B cell (primary cell): Measurements from ENCODE around the gene NMB. TPM values are rescaled to one million over a fixed set of nuclear protein-coding genes. Genes with fewer than 3 reads are reported as not detected.

Experiments used
- ATAC-seq: fragments of 200-7000 bp; cut with Tn5 transposase; one replicate; pipeline ENCODE4 v1.10.0; 2021; ENCODE audit warnings: low read depth, mild to moderate bottlenecking, moderate number of reproducible peaks, moderate library complexity
- CTCF ChIA-PET: fragments of 350-600 bp; sonication (Branson Sonifier 250); formaldehyde crosslinking; loops from one replicate; lab custom pipeline; 2021; ENCODE audit warnings: antibody characterized with exemption, inconsistent platforms; lab: Charles Lee
- POLR2A ChIA-PET: fragments of 350-600 bp; sonication (Branson Sonifier 250); formaldehyde crosslinking; loops from one replicate; lab custom pipeline; 2021; ENCODE audit warnings: antibody characterized with exemption; lab: Charles Lee
- DNase-seq: peaks from one replicate; pipeline ENCODE4 v3.0.0; 2013
- H2AFZ ChIP-seq: 2 replicates; pipeline ENCODE4 v1.6.1; 2012; ENCODE audit warnings: mild to moderate bottlenecking, low read depth, low read length; ENCODE audit not compliant: insufficient read depth, poor library complexity, severe bottlenecking
- H3K27ac ChIP-seq, 2 donors: 1 replicate in 1 of 2; 2 replicates in 1 of 2; pipeline ENCODE4 v1.5.1; 2012 to 2013; ENCODE audit warnings: low read length in 2 of 2, mild to moderate bottlenecking in 2 of 2, moderate library complexity in 1 of 2
- H3K27me3 ChIP-seq, 4 experiments: fragments of 200-600 bp in 1 of 4; sonication (generic) in 1 of 4; replicated peaks in 1 of 4; 1 replicate in 2 of 4; 2 replicates in 2 of 4; pipeline versions ENCODE4 v1.6.1 to v1.7.0; 2013 to 2016; ENCODE audit warnings: low read length in 3 of 4, mild to moderate bottlenecking in 2 of 4, mixed read lengths in 1 of 4, moderate library complexity in 1 of 4; ENCODE audit not compliant: insufficient read depth in 4 of 4, control insufficient read depth in 3 of 4; ENCODE audit errors: control extremely low read depth in 1 of 4
- H3K36me3 ChIP-seq, 2 experiments: replicated peaks in 1 of 2; 1 replicate in 1 of 2; 2 replicates in 1 of 2; pipeline versions ENCODE4 v1.6.1 to v1.7.1; 2013; ENCODE audit warnings: low read length in 1 of 2; ENCODE audit not compliant: insufficient read depth in 2 of 2, control insufficient read depth in 1 of 2; ENCODE audit errors: control extremely low read depth in 1 of 2, extremely low read depth in 1 of 2
- H3K4me1 ChIP-seq, 2 donors: fragments of 200-600 bp in 1 of 2; sonication (generic) in 1 of 2; 1 replicate in 1 of 2; 2 replicates in 1 of 2; pipeline versions ENCODE4 v1.5.1 to v1.6.1; 2013 to 2017; ENCODE audit warnings: low read length in 2 of 2; ENCODE audit not compliant: control insufficient read depth in 2 of 2, insufficient read depth in 2 of 2
- H3K4me2 ChIP-seq: replicated peaks from 2 replicates; pipeline ENCODE3; 2012; ENCODE audit warnings: mild to moderate bottlenecking, low read depth, low read length; ENCODE audit not compliant: poor library complexity, severe bottlenecking
- H3K4me3 ChIP-seq, 5 experiments: fragments of 200-600 bp in 1 of 5; sonication (generic) in 1 of 5; 1 replicate in 3 of 5; 2 replicates in 2 of 5; pipeline versions ENCODE4 v1.5.1 to v1.7.0; 2011 to 2016; ENCODE audit warnings: low read length in 4 of 5, mild to moderate bottlenecking in 4 of 5, low read depth in 2 of 5, control low read depth in 1 of 5, moderate library complexity in 1 of 5; ENCODE audit not compliant: insufficient read depth in 1 of 5; ENCODE audit errors: control extremely low read depth in 1 of 5, extremely low read depth in 1 of 5
- H3K79me2 ChIP-seq: fragments of 200-600 bp; sonication (generic); one replicate; pipeline ENCODE4 v1.6.0; 2016; ENCODE audit warnings: low read length; ENCODE audit not compliant: control insufficient read depth, insufficient read depth
- H3K9ac ChIP-seq: fragments of 200-600 bp; sonication (generic); 2 replicates; pipeline ENCODE4 v1.6.1; 2017; ENCODE audit warnings: mild to moderate bottlenecking, low read length, moderate library complexity
- H3K9me3 ChIP-seq, 3 donors: one replicate each; pipeline versions ENCODE4 v1.6.1 to v1.7.1; 2013; ENCODE audit warnings: low read length in 2 of 3; ENCODE audit not compliant: control insufficient read depth in 2 of 3, insufficient read depth in 1 of 3; ENCODE audit errors: control extremely low read depth in 1 of 3
- H4K20me1 ChIP-seq: 2 replicates; pipeline ENCODE4 v1.6.0; 2012; ENCODE audit warnings: mild to moderate bottlenecking, low read length; ENCODE audit not compliant: insufficient read depth, control insufficient read depth, poor library complexity, severe bottlenecking
- H3K27ac Mint-ChIP-seq: one replicate; pipeline ENCODE4 v1.8.0; 2021; ENCODE audit warnings: mixed read lengths
- H3K27me3 Mint-ChIP-seq: one replicate; pipeline ENCODE4 v1.8.0; 2021; ENCODE audit warnings: mixed read lengths
- H3K4me1 Mint-ChIP-seq: one replicate; pipeline ENCODE4 v1.8.0; 2021; ENCODE audit warnings: mixed read lengths
- H3K4me3 Mint-ChIP-seq: one replicate; pipeline ENCODE4 v1.8.0; 2021; ENCODE audit warnings: mixed read lengths
- H3K9me3 Mint-ChIP-seq: one replicate; pipeline ENCODE4 v1.8.0; 2022; ENCODE audit warnings: mixed read lengths; ENCODE audit not compliant: insufficient read depth
- CTCF ChIP-seq: fragments of 200-600 bp; IDR thresholded peaks from one replicate; pipeline ENCODE4 v1.8.0; 2022; ENCODE audit warnings: antibody characterized with exemption, mild to moderate bottlenecking
- EZH2 ChIP-seq: IDR thresholded peaks from 2 replicates; pipeline ENCODE4 v1.6.1; 2012; ENCODE audit warnings: borderline replicate concordance, low read depth, mild to moderate bottlenecking, moderate library complexity, low read length; ENCODE audit not compliant: insufficient read depth, poor library complexity, severe bottlenecking
- WGBS: methylation state at CpG from one replicate; pipeline ENCODE4 v1.1.5; 2013; ENCODE audit warnings: missing lambda C conversion rate; ENCODE audit not compliant: insufficient coverage; 5-methylcytosine and 5-hydroxymethylcytosine counted together
- intact Hi-C: fragments of 100-400 bp; cut with micrococcal nuclease; formaldehyde crosslinking; loops from one replicate; pipeline ENCODE4 v1.10.0; 2022
- polyA plus RNA-seq: library from polyadenylated mRNA; depleted of rRNA; stranded (reverse); fragments of >200 nt; gene quantifications from 2 replicates; pipeline ENCODE4 v1.2.3, GENCODE V29; 2012
- total RNA-seq, 2 donors: library from RNA; stranded (reverse); fragments of 120-200 nt in 1 of 2; gene quantifications; 1 replicate in 1 of 2; 2 replicates in 1 of 2; pipeline versions ENCODE4 v1.2.3 to v1.2.4, GENCODE V29; 2013 to 2022

The NMB gene
- total and polyA plus RNA-seq, 2 donors (not counting 1 experiment from before 2014, with no cell fraction given) = 2.3 to 3.0 TPM

GRCh38 chr15:84616235-84616634 is 41.8 kb downstream of the NMB start:
- peaks cover 0 to 11% of the 10 kb centered on the region in 2 experiments for H3K36me3 ChIP-seq
- WGBS = 76% methylated on average over 2 of the region's 3 CpGs
- no peak overlapping the region for H3K4me2 ChIP-seq
- no peak overlapping the region for H3K9ac ChIP-seq
- Mint-ChIP-seq H3K4me1 (peaks cover 4% of the 10 kb centered on the region), H3K27me3 (no peaks in the 10 kb centered on the region), H3K27ac (peak overlapping the region; percentile 1), H3K4me3 (no peak overlapping the region), H3K9me3 (peaks cover 5% of the 10 kb centered on the region)
- no peaks in the 10 kb centered on the region for H3K27me3 ChIP-seq
- H4K20me1 ChIP-seq = no peaks in the 10 kb centered on the region
- no peaks in the 10 kb centered on the region for H3K4me1 ChIP-seq
- H2AFZ ChIP-seq = no peak overlapping the region
- ATAC-seq (no peak), DNase-seq (no peak)
- CTCF ChIA-PET = no interaction called here
- no peak for TF ChIP-seq EZH2
- no peak for TF ChIP-seq CTCF
- no peak overlapping the region for H3K27ac ChIP-seq
- intact Hi-C loops = no loop called here
- no peak overlapping the region for H3K4me3 ChIP-seq
- peaks cover 26% of the 10 kb centered on the region for H3K79me2 ChIP-seq
- peaks cover 0 to 10% (median 9%) of the 10 kb centered on the region in 3 donors for H3K9me3 ChIP-seq
- POLR2A ChIA-PET = no interaction called here

- Histone ChIP-seq H3K79me2 (peaks cover 54% of the 10 kb centered on the region), H3K9ac (no peak overlapping the region), H3K36me3 (peaks cover 3 to 7% of the 10 kb centered on the region in 2 experiments), H3K4me2 (no peak overlapping the region), H3K4me3 (no peak overlapping the region), H3K4me1 (no peaks in the 10 kb centered on the region), H3K27me3 (no peaks in the 10 kb centered on the region), H3K27ac (no peak overlapping the region), H2AFZ (no peak overlapping the region), H4K20me1 (peaks cover 14% of the 10 kb centered on the region), H3K9me3 (no peaks in the 10 kb centered on the region)
- Mint-ChIP-seq H3K27ac (no peak overlapping the region), H3K27me3 (no peaks in the 10 kb centered on the region), H3K9me3 (no peaks in the 10 kb centered on the region), H3K4me1 (peaks cover 10% of the 10 kb centered on the region), H3K4me3 (no peak overlapping the region)
- intact Hi-C loops = no loop called here
- DNase-seq (no peak), ATAC-seq (no peak)
- CTCF ChIA-PET = no interaction called here
- no peak for TF ChIP-seq EZH2
- no peak for TF ChIP-seq CTCF
- POLR2A ChIA-PET = no interaction called here
- WGBS = 98% methylated on average over 6 of the region's 7 CpGs
Measured at GRCh38 chr15:84611631-84612030, 46.4 kb downstream of the NMB start.
